T-helper 2 cell treated with Interferon-gamma antibody and Interleukin-4, amounts not matched to agents 100 ng/mL and 5 ng/mL, for 36 hours (primary cell): ENCODE results near the gene KIAA1614. TPM values are rescaled to one million over a fixed set of nuclear protein-coding genes. Genes with fewer than 3 reads are reported as not detected.

Experiments
- intact Hi-C: fragments of 100-400 bp; cut with micrococcal nuclease; formaldehyde crosslinking; loops from one replicate; pipeline ENCODE4 v1.15.1; 2023
- total RNA-seq: library from RNA; stranded (reverse); gene quantifications from 2 replicates; pipeline ENCODE4 v1.2.3, GENCODE V29; 2022

KIAA1614 gene
- total RNA-seq, 1 donor from 2014 or later, result 0.07 TPM

GRCh38 chr1:180907313-180908055 is 5.2 kb upstream of the KIAA1614 start:
- intact Hi-C loops, result no loop called here

- intact Hi-C loops, result no loop called here
Observed at GRCh38 chr1:180908074-180908765, 4.5 kb upstream of the KIAA1614 start.

- intact Hi-C loops, result no loop called here
Observed at GRCh38 chr1:180909005-180909414, 3.7 kb upstream of the KIAA1614 start.

GRCh38 chr1:180909462-180909976 is 3.2 kb upstream of the KIAA1614 start:
- intact Hi-C loops, result no loop called here

GRCh38 chr1:180911640-180912191 is 981 bp upstream of the KIAA1614 start:
- intact Hi-C loops, result no loop called here

GRCh38 chr1:180912211-180912800 is 391 bp upstream of the KIAA1614 start:
- intact Hi-C loops, result no loop called here

- intact Hi-C loops, result no loop called here
Observed at GRCh38 chr1:180915426-180915965, 2.8 kb downstream of the KIAA1614 start.

- intact Hi-C loops, result no loop called here
Observed at GRCh38 chr1:180916012-180916770, 3.5 kb downstream of the KIAA1614 start.

GRCh38 chr1:180916771-180917170 is 4.1 kb downstream of the KIAA1614 start:
- intact Hi-C loops, result no loop called here

- intact Hi-C loops, result no loop called here
Observed at GRCh38 chr1:180917306-180918065, 4.8 kb downstream of the KIAA1614 start.

GRCh38 chr1:180918519-180918918 is 5.8 kb downstream of the KIAA1614 start:
- intact Hi-C loops, result no loop called here

- intact Hi-C loops, result no loop called here
Observed at GRCh38 chr1:180919183-180919700, 6.5 kb downstream of the KIAA1614 start.

- intact Hi-C loops, result no loop called here
Observed at GRCh38 chr1:180920193-180920592, 7.5 kb downstream of the KIAA1614 start.

- intact Hi-C loops, result no loop called here
Observed at GRCh38 chr1:180920702-180921101, 8.0 kb downstream of the KIAA1614 start.

- intact Hi-C loops, result no loop called here
Observed at GRCh38 chr1:180921386-180921785, 8.7 kb downstream of the KIAA1614 start.

- intact Hi-C loops, result no loop called here
Observed at GRCh38 chr1:180921891-180922630, 9.4 kb downstream of the KIAA1614 start.

GRCh38 chr1:180922631-180923015 is 9.9 kb downstream of the KIAA1614 start:
- intact Hi-C loops, result no loop called here

- intact Hi-C loops, result no loop called here
Observed at GRCh38 chr1:180923021-180923841, 10.5 kb downstream of the KIAA1614 start.
